IMR-90 (cell line): Measurements from ENCODE around the gene SPAG16. TPM values are rescaled to one million over a fixed set of nuclear protein-coding genes. Genes with fewer than 3 reads are reported as not detected.

ENCODE experiments used
- ATAC-seq: fragments of 200-7000 bp; cut with Tn5 transposase; 2 replicates; pipeline ENCODE4 v1.9.1; 2020; ENCODE audit warnings: low read depth, mild to moderate bottlenecking, moderate library complexity
- BruUV-seq: library from RNA; stranded (reverse); fragments of 400-500 nt; replicated peaks from 2 replicates; lab custom pipeline; 2021; lab: Mats Ljungman, UMichigan
- CTCF ChIA-PET: fragments of 300-600 bp; formaldehyde crosslinking; extraction: SDS; loops from one replicate; lab custom pipeline; 2021; ENCODE audit warnings: antibody characterized with exemption; lab: Yijun Ruan, JAX
- POLR2A ChIA-PET: fragments of 300-600 bp; sonication (Branson Sonifier 250); formaldehyde crosslinking; loops from one replicate; lab custom pipeline; 2022; ENCODE audit warnings: antibody characterized with exemption; ENCODE audit not compliant: unreplicated experiment; lab: Charles Lee
- DNase-seq: peaks from one replicate; pipeline ENCODE4 v3.0.0; 2013
- H2AFZ ChIP-seq: replicated peaks from 2 replicates; pipeline ENCODE3; 2013; ENCODE audit warnings: low read length, mild to moderate bottlenecking; ENCODE audit not compliant: poor library complexity
- H2AK5ac ChIP-seq: 2 replicates; pipeline ENCODE4 v1.6.1; 2013; ENCODE audit warnings: low read depth, low read length, inconsistent platforms
- H2AK9ac ChIP-seq: replicated peaks from 2 replicates; pipeline ENCODE3; 2013; ENCODE audit warnings: mild to moderate bottlenecking, low read depth, low read length, moderate library complexity; ENCODE audit not compliant: poor library complexity
- H2BK120ac ChIP-seq: 2 replicates; pipeline ENCODE4 v1.6.1; 2013; ENCODE audit warnings: low read depth, low read length, inconsistent platforms
- H2BK15ac ChIP-seq: 3 replicates; pipeline ENCODE4 v1.6.1; 2013; ENCODE audit warnings: low read depth, low read length, inconsistent platforms
- H2BK20ac ChIP-seq: 2 replicates; pipeline ENCODE4 v1.6.1; 2013; ENCODE audit warnings: low read depth, mild to moderate bottlenecking, inconsistent platforms, low read length, moderate library complexity
- H2BK5ac ChIP-seq: 2 replicates; pipeline ENCODE4 v1.6.1; 2013; ENCODE audit warnings: mild to moderate bottlenecking, low read depth, low read length, inconsistent platforms; ENCODE audit not compliant: poor library complexity, severe bottlenecking
- H3K14ac ChIP-seq: replicated peaks from 2 replicates; pipeline ENCODE4 v1.6.1; 2013; ENCODE audit warnings: low read depth, low read length, inconsistent platforms
- H3K18ac ChIP-seq: 2 replicates; pipeline ENCODE4 v1.6.1; 2013; ENCODE audit warnings: low read depth, low read length, control low read depth
- H3K23ac ChIP-seq: 2 replicates; pipeline ENCODE4 v1.6.1; 2013; ENCODE audit warnings: low read depth, low read length, inconsistent platforms
- H3K27ac ChIP-seq: 2 replicates; pipeline ENCODE4 v1.5.1; 2013; ENCODE audit warnings: mild to moderate bottlenecking, control low read depth, low read length; ENCODE audit not compliant: insufficient read depth
- H3K27me3 ChIP-seq: 2 replicates; pipeline ENCODE4 v1.6.1; 2013; ENCODE audit warnings: low read length; ENCODE audit not compliant: control insufficient read depth, insufficient read depth
- H3K36me3 ChIP-seq: 2 replicates; pipeline ENCODE4 v1.6.1; 2013; ENCODE audit warnings: low read length, mixed read lengths; ENCODE audit not compliant: control insufficient read depth, insufficient read depth
- H3K4ac ChIP-seq: 2 replicates; pipeline ENCODE4 v1.6.1; 2013; ENCODE audit warnings: low read depth, low read length, inconsistent platforms
- H3K4me1 ChIP-seq: 2 replicates; pipeline ENCODE4 v1.6.1; 2013; ENCODE audit warnings: low read length, mixed read lengths; ENCODE audit not compliant: control insufficient read depth, insufficient read depth
- H3K4me2 ChIP-seq: 2 replicates; pipeline ENCODE4 v1.6.1; 2013; ENCODE audit warnings: low read depth, mild to moderate bottlenecking, control low read depth, low read length, moderate library complexity
- H3K4me3 ChIP-seq: 2 replicates; pipeline ENCODE4 v1.5.1; 2013; ENCODE audit warnings: low read depth, mild to moderate bottlenecking, control low read depth, low read length, moderate library complexity; ENCODE audit not compliant: insufficient read depth
- H3K56ac ChIP-seq: 2 replicates; pipeline ENCODE4 v1.6.1; 2013; ENCODE audit warnings: low read length, inconsistent platforms; ENCODE audit not compliant: insufficient read depth; ENCODE audit errors: extremely low read depth
- H3K79me1 ChIP-seq, 2 experiments: 2 replicates each; pipeline ENCODE4 v1.6.1; 2013; ENCODE audit warnings: low read length in 2 of 2, inconsistent platforms in 1 of 2, low read depth in 1 of 2
- H3K9ac ChIP-seq: 2 replicates; pipeline ENCODE4 v1.6.1; 2013; ENCODE audit warnings: low read depth, low read length, control low read depth
- H3K9me1 ChIP-seq: 2 replicates; pipeline ENCODE4 v1.6.1; 2013; ENCODE audit warnings: low read length, inconsistent platforms; ENCODE audit not compliant: insufficient read depth
- H3K9me3 ChIP-seq: 2 replicates; pipeline ENCODE4 v1.6.1; 2013; ENCODE audit warnings: low read length; ENCODE audit not compliant: control insufficient read depth, insufficient read depth
- H4K20me1 ChIP-seq: 2 replicates; pipeline ENCODE4 v1.6.1; 2013; ENCODE audit warnings: low read length, inconsistent platforms; ENCODE audit not compliant: insufficient read depth
- H4K5ac ChIP-seq: 2 replicates; pipeline ENCODE4 v1.6.1; 2013; ENCODE audit warnings: mild to moderate bottlenecking, low read depth, low read length, control low read depth
- H4K8ac ChIP-seq, 2 experiments: 2 replicates each; pipeline ENCODE4 v1.6.1; 2013; ENCODE audit warnings: low read depth in 2 of 2, low read length in 2 of 2, control low read depth in 1 of 2, inconsistent platforms in 1 of 2
- H4K91ac ChIP-seq: 2 replicates; pipeline ENCODE4 v1.6.1; 2013; ENCODE audit warnings: low read depth, low read length, inconsistent platforms; ENCODE audit not compliant: insufficient read depth
- BHLHE40 ChIP-seq: fragments of 150-350 bp; IDR thresholded peaks from 2 replicates; pipeline ENCODE4 v1.6.1; 2016; ENCODE audit warnings: mild to moderate bottlenecking, low read depth, low read length
- CEBPB ChIP-seq: IDR thresholded peaks from 2 replicates; pipeline ENCODE4 v1.6.1; 2012; ENCODE audit warnings: low read depth, low read length, improper control_type of control experiment
- CHD1 ChIP-seq: IDR thresholded peaks from 2 replicates; pipeline ENCODE4 v1.6.1; 2012; ENCODE audit warnings: low read depth, low read length, improper control_type of control experiment
- MAFK ChIP-seq: IDR thresholded peaks from 2 replicates; pipeline ENCODE4 v1.6.1; 2012; ENCODE audit warnings: low read depth, low read length, improper control_type of control experiment
- MAZ ChIP-seq: IDR thresholded peaks from 2 replicates; pipeline ENCODE4 v1.6.1; 2012; ENCODE audit warnings: low read depth, mild to moderate bottlenecking, low read length, improper control_type of control experiment, moderate library complexity, borderline replicate concordance
- NFE2L2 ChIP-seq: fragments of 150-350 bp; IDR thresholded peaks from 2 replicates; pipeline ENCODE4 v1.6.1; 2016; ENCODE audit warnings: low read depth, mild to moderate bottlenecking, low read length
- RAD21 ChIP-seq: IDR thresholded peaks from 2 replicates; pipeline ENCODE4 v1.6.1; 2012; ENCODE audit warnings: low read length, improper control_type of control experiment
- RCOR1 ChIP-seq: IDR thresholded peaks from 2 replicates; pipeline ENCODE4 v1.6.1; 2012; ENCODE audit warnings: mild to moderate bottlenecking, low read length, improper control_type of control experiment; ENCODE audit not compliant: insufficient replicate concordance
- RFX5 ChIP-seq: IDR thresholded peaks from 2 replicates; pipeline ENCODE4 v1.8.0; 2012; ENCODE audit warnings: low read depth, mild to moderate bottlenecking, low read length, moderate library complexity
- SMC3 ChIP-seq: fragments of 150-350 bp; IDR thresholded peaks from 2 replicates; pipeline ENCODE4 v1.6.1; 2016; ENCODE audit warnings: low read depth, mild to moderate bottlenecking, antibody characterized with exemption, low read length, moderate library complexity
- WGBS, 2 experiments: methylation state at CpG; one replicate each; pipeline versions ENCODE4 v1.1.5 to v1.1.7; 2013; ENCODE audit warnings: missing lambda C conversion rate in 2 of 2; ENCODE audit not compliant: insufficient read length in 1 of 2; ENCODE audit errors: extremely low coverage in 2 of 2; 5-methylcytosine and 5-hydroxymethylcytosine counted together
- dilution Hi-C: fragments of 300-500 bp; cut with HindIII; formaldehyde crosslinking; loops from one replicate; pipeline ENCODE4 v1.14.3; 2018; ENCODE audit warnings: low sequenced_read_pairs; ENCODE audit not compliant: unreplicated experiment
- in situ Hi-C: fragments of 300-500 bp; cut with MboI; formaldehyde crosslinking; loops from 3 replicates; pipeline ENCODE4 v1.14.3; 2019; ENCODE audit warnings: low sequenced_read_pairs, inconsistent platforms, mixed read lengths
- intact Hi-C: fragments of 100-400 bp; cut with micrococcal nuclease; formaldehyde crosslinking; loops from 2 replicates; pipeline ENCODE4 v1.10.0; 2022
- polyA plus RNA-seq, 3 experiments: library from polyadenylated mRNA; depleted of rRNA; stranded (reverse); fragments of >200 nt; gene quantifications; 2 replicates each; pipeline ENCODE4 v1.2.3, GENCODE V29; 2012; ENCODE audit warnings: low replicate concordance in 1 of 3
- total RNA-seq: library from RNA; depleted of rRNA; stranded (reverse); fragments of >200 nt; gene quantifications from 2 replicates; pipeline ENCODE4 v1.2.3, GENCODE V29; 2012
- TF ChIP-seq, protein P1 (sequence below): conservative IDR thresholded peaks from 2 replicates; pipeline ENCODE4 v1.5.1; 2012; ENCODE audit warnings: mild to moderate bottlenecking, low read depth, low read length, improper control_type of control experiment
- TF ChIP-seq, protein P2 (sequence below): fragments of 150-350 bp; IDR thresholded peaks from 2 replicates; pipeline ENCODE4 v1.6.1; 2016; ENCODE audit warnings: low read depth, mild to moderate bottlenecking, low read length, moderate library complexity, borderline replicate concordance
- TF ChIP-seq, protein P3 (sequence below): fragments of 150-350 bp; IDR thresholded peaks from 2 replicates; pipeline ENCODE4 v1.6.1; 2017; ENCODE audit warnings: mild to moderate bottlenecking, antibody characterized with exemption, low read length, low read depth

The SPAG16 gene
- total and polyA plus RNA-seq, 2 of the 4 experiments (the other 2 are of a cell fraction), result 7.3 to 13.5 TPM

DNA sequence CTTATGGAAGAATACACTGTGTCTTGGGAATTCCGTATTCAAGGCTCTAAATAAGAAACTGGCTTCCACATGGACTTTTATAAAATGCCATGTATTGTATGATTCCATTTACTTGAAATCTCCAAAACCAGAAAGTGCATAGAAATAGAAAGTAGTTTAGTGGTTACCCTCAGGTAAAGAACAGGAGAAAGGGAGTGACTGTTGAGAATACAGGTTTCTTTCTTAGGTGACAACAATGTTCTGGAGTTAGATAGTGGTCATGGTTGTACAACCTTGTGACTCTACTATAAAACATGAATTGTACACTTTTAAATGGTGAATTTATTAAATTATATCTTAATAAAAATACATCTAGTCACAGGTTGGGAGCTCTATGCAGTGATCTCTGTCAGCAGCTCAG is 481.8 kb downstream of the SPAG16 start:
- Histone ChIP-seq H3K9ac (no peak overlapping the region), H3K36me3 (no peaks in the 10 kb centered on the region), H3K79me1 (no peaks in the 10 kb centered on the region), H2BK5ac (no peak overlapping the region), H3K27me3 (no peaks in the 10 kb centered on the region), H2BK120ac (peak overlapping the region; percentile 70; the same call in 1 of the 2 replicates), H2BK15ac (no peak overlapping the region), H3K56ac (no peak overlapping the region), H3K14ac (no peak overlapping the region), H3K4me1 (no peaks in the 10 kb centered on the region), H3K9me1 (no peaks in the 10 kb centered on the region), H3K4me2 (peak overlapping the region; percentile 85; the same call in 1 of the 2 replicates), H3K27ac (no peak overlapping the region), H3K23ac (no peak overlapping the region), H3K18ac (no peak overlapping the region), H4K5ac (no peak overlapping the region), H2AFZ (no peak overlapping the region), H4K8ac (no peak overlapping the region), H4K91ac (no peak overlapping the region), H2AK5ac (no peak overlapping the region), H2AK9ac (no peak overlapping the region), H2BK20ac (no peak overlapping the region), H3K4ac (no peak overlapping the region), H3K9me3 (no peaks in the 10 kb centered on the region), H3K4me3 (no peak overlapping the region), H4K20me1 (no peaks in the 10 kb centered on the region)
- WGBS, 2 experiments, result no CpG with 5 or more reads among the region's 1 CpG
- no peak for TF ChIP-seq RFX5
- TF ChIP-seq, protein P1, sequence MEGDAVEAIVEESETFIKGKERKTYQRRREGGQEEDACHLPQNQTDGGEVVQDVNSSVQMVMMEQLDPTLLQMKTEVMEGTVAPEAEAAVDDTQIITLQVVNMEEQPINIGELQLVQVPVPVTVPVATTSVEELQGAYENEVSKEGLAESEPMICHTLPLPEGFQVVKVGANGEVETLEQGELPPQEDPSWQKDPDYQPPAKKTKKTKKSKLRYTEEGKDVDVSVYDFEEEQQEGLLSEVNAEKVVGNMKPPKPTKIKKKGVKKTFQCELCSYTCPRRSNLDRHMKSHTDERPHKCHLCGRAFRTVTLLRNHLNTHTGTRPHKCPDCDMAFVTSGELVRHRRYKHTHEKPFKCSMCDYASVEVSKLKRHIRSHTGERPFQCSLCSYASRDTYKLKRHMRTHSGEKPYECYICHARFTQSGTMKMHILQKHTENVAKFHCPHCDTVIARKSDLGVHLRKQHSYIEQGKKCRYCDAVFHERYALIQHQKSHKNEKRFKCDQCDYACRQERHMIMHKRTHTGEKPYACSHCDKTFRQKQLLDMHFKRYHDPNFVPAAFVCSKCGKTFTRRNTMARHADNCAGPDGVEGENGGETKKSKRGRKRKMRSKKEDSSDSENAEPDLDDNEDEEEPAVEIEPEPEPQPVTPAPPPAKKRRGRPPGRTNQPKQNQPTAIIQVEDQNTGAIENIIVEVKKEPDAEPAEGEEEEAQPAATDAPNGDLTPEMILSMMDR, result no peak
- no peak for TF ChIP-seq SMC3
- TF ChIP-seq, protein P2, sequence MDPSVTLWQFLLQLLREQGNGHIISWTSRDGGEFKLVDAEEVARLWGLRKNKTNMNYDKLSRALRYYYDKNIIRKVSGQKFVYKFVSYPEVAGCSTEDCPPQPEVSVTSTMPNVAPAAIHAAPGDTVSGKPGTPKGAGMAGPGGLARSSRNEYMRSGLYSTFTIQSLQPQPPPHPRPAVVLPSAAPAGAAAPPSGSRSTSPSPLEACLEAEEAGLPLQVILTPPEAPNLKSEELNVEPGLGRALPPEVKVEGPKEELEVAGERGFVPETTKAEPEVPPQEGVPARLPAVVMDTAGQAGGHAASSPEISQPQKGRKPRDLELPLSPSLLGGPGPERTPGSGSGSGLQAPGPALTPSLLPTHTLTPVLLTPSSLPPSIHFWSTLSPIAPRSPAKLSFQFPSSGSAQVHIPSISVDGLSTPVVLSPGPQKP, result no peak
- TF ChIP-seq, protein P3, sequence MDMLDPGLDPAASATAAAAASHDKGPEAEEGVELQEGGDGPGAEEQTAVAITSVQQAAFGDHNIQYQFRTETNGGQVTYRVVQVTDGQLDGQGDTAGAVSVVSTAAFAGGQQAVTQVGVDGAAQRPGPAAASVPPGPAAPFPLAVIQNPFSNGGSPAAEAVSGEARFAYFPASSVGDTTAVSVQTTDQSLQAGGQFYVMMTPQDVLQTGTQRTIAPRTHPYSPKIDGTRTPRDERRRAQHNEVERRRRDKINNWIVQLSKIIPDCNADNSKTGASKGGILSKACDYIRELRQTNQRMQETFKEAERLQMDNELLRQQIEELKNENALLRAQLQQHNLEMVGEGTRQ, result no peak
- TF ChIP-seq BHLHE40, result no peak
- no peak for TF ChIP-seq MAFK
- no peak for TF ChIP-seq CHD1
- no peak for TF ChIP-seq RCOR1
- no peak for TF ChIP-seq MAZ
- no peak for TF ChIP-seq NFE2L2
- no peak for TF ChIP-seq CEBPB
- no peak for TF ChIP-seq RAD21
- ChIA-PET CTCF (interaction anchor here (1.0 kb wide), 1 partner anchor 10 kb away, joined by 4 read pairs; no protein-coding TSS in a partner anchor), POLR2A (no interaction called here)
- in situ Hi-C loops, result no loop called here
- intact Hi-C loops, result no loop called here
- BruUV-seq, result no TSS peak
- dilution Hi-C loops, result no loop called here
- DNase-seq, result no peak
- ATAC-seq, result no peak
